GM19455 (cell line): ENCODE results near the gene RASL11B.

ENCODE experiments used
- ATAC-seq: cut with Tn5 transposase; IDR thresholded peaks from one replicate; pipeline ENCODE4 v1.9.1; 2021; ENCODE audit not compliant: unreplicated experiment

RASL11B gene

GRCh38 chr4:52842792-52843191 lies 19.3 kb upstream of the RASL11B start:
- ATAC-seq, result no peak

- ATAC-seq, result no peak
These were observed 18.8 kb upstream of the RASL11B start for GRCh38 chr4:52843351-52843750.

DNA sequence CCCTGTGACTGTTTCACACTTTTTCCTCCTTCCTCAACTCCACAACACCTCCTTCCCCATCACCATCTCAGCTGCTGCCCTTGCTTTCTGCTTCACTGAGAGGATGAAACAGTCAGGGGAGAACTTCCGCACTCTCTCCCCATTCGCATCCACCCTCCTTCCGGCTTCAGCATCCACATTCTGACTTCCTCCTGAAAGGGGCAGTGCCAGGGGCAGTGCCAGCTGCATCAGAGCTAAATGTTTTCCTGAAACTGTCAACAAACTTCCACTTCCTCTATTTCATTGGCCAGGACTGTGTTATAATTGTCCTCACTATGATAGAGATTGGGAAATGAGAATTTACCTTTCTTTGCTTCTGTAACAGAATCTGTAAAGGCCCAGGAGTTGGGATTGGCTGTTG lies 18.2 kb upstream of the RASL11B start:
- ATAC-seq, result no peak

DNA sequence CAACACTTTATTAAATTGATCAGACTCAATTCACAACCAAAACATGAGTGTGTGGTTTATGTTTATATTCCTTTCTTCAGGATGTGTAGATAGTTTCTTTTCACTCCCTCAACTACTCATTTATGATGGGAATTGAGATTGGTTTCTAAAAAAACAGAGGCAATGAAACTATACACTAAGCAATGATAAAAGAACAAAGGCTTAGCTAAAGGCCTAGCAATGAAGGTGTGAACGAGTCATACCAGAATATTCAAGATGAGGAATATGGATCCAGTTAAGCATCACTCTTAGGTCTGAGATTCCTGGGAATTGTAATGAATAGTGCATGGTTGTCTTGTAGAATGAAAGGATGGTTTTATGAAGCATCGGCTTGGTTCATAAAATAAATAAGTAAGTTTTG lies 17.5 kb upstream of the RASL11B start:
- ATAC-seq, result no peak

- no peak for ATAC-seq
These were observed 15.6 kb upstream of the RASL11B start for GRCh38 chr4:52846502-52846901.

GRCh38 chr4:52848254-52848653 lies 13.9 kb upstream of the RASL11B start:
- ATAC-seq, result no peak

- ATAC-seq, result no peak
These were observed 11.6 kb upstream of the RASL11B start for GRCh38 chr4:52850406-52851124.

DNA sequence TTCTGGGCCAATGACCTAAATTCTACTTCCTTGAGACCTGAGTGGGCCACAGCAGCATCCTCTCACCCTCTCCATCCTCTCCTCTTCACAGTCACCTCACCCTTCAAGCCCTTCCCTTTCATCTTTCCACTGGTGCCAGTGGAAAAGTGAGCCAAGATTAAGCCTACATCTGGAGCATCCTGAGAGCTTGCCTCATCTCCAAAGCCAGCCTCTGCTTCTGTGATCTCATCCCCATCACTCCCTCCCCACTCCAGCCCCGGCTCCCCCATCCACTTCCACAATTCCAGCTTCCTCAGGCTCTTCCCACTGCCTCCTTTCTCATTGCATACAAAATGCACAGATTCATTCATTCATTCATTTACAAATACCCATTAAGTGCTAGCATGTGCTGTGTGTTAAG lies 10.1 kb upstream of the RASL11B start:
- ATAC-seq, result no peak

GRCh38 chr4:52852711-52853110 lies 9.4 kb upstream of the RASL11B start:
- ATAC-seq, result no peak

DNA sequence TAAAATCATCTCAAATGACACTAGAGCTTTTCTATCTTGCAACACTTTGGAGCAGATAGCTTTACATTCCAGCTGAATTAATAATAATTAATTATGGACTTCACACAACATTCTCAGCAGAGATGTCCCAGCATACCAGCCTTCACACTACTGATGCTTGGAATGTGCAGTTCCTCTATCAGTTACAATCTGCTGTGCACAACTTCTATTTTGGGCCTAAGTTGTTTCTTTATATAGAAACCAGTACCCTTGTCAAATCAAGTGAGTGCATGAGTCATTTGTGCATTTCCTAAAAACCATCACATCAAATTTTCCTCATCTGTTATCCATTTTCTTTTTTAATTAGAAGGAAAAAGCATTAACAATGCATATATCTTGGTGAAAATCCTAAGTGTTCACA lies 8.8 kb upstream of the RASL11B start:
- ATAC-seq, result no peak

DNA sequence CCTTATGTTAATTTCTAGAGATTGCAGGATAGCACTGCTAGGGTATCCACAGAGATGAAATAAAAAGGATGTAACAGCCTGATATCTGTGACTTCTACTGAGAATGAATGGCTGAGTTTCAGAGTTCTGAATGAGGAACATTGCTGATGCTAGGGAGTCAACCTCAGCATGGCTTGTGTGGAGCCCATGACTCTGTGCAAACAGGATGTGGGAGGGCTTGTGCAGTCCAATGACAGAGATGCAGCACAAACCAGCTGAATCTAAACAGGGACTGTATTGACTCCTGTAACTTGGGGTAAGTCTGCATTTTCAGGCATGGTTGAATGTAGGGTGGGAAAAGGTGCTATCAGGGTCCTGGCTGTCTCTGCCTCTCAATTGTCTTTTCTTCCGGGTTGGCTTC lies 5.3 kb upstream of the RASL11B start:
- ATAC-seq, result no peak

DNA sequence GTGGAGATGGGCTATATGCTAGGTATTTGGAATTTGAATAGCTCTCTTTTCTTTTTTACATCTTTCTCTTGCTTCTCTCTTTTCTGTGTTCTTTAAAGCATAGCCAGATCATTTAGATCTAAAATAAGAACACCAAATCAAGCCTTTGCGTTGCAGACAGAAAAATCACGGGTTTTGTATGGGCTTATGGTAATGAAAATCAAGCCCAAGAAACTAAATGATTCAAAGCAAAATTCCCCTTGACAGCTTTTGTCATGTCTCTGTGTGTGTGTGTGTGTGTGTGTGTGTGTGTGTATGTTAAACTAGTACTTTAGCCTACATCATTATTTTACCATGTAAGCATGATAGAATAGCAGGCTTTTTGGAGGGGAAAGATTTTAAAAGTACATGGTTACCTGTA lies 1.8 kb upstream of the RASL11B start:
- ATAC-seq, result no peak

GRCh38 chr4:52861171-52861823 lies 820 bp upstream of the RASL11B start:
- ATAC-seq, result no peak

GRCh38 chr4:52862639-52863161 lies 583 bp downstream of the RASL11B start:
- ATAC-seq, result no peak

GRCh38 chr4:52863324-52863723 lies 1.2 kb downstream of the RASL11B start:
- no peak for ATAC-seq

DNA sequence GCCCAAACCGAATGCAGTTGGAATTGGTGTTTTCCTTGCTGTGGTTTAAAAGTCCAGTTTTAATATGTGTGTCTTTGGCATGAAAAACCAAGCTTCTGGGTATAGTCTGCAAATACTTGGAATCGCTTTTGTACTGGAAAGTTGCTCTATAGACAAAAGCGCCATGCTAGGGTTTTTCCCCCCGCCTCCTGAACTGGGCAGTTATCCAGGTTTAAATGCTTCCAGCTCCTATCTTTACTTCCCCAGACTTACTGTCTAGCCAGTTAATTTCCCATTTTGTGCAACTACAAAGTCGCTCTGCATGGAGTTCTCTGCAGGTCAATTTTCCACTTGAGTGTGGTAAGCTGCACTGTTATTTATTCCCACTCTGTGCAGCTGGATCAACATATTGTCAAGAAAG lies 2.7 kb downstream of the RASL11B start:
- ATAC-seq, result no peak

GRCh38 chr4:52865300-52865699 lies 3.2 kb downstream of the RASL11B start:
- no peak for ATAC-seq

GRCh38 chr4:52866734-52867133 lies 4.6 kb downstream of the RASL11B start:
- no peak for ATAC-seq

- ATAC-seq, result no peak
These were observed 5.0 kb downstream of the RASL11B start for GRCh38 chr4:52867163-52867562.

- no peak for ATAC-seq
These were observed 6.0 kb downstream of the RASL11B start for GRCh38 chr4:52868133-52868532.

DNA sequence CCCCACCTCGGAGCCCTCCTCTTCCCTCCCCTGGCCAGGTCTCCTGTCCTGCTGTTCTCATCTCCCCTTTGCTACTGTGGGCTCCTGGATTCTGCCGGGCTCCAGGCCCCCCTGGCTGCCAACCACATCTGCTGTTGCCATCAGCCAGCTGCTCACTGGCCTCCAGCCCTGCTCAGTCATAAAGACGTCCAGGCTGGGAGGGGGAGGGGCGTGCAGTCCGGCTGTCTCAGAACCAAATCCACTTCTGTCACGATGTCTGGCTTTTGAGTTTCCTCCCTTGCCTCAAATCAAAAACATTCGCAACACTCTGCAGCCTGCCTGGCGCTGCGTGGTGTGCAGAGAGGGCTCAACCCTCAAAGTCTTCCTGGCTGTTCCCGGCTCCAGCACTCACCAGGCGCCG lies 7.1 kb downstream of the RASL11B start:
- ATAC-seq, result no peak

DNA sequence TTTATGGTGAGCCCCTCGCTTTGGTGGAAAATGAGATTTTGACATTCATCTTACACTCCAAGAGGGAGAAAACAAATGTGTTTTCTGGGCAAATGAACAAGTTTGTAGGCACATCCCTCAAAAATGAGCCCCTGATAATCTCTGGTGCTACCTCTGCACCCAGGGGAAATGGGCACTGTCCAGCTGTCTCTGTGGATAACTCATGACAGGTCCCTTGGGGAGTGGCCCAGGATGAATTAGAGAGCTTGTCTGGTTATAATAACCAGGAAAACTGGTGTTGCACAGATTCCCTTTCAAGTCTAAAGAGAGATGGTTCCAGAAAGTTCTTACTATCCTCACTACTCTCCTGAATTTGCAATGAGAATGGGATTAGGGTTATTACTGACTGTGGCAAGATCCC lies 7.5 kb downstream of the RASL11B start:
- no peak for ATAC-seq

GRCh38 chr4:52870225-52870624 lies 8.1 kb downstream of the RASL11B start:
- ATAC-seq, result no peak
